Gastroesophageal sphincter (tissue), 4 donors: ENCODE results near the gene ERBIN. TPM values are rescaled to one million over a fixed set of nuclear protein-coding genes. Genes with fewer than 3 reads are reported as not detected.
"Not testable (repeated sequence)": the region's sequence is repeated elsewhere in the genome, so short reads cannot be mapped to it uniquely, and the experiment has no call there.

Experiments
- ATAC-seq: fragments of 150-250 bp; one replicate; pipeline ENCODE4 v1.9.1; 2016; ENCODE audit warnings: mild to moderate bottlenecking, moderate library complexity
- H3K27ac ChIP-seq, 4 donors: fragments of 200-600 bp; sonication (generic) in 3 of 4; 1 replicate in 3 of 4; 2 replicates in 1 of 4; pipeline ENCODE4 v1.5.1; 2016 to 2019
- H3K27me3 ChIP-seq: fragments of 200-600 bp; sonication (generic); one replicate; pipeline ENCODE4 v1.5.1; 2019
- H3K36me3 ChIP-seq, 2 donors: fragments of 200-600 bp; sonication (generic); one replicate each; pipeline ENCODE4 v1.5.1; 2019; ENCODE audit warnings: control low read depth in 1 of 2
- H3K4me1 ChIP-seq, 3 donors: fragments of 200-600 bp; sonication (generic); 1 replicate in 2 of 3; 2 replicates in 1 of 3; pipeline ENCODE4 v1.5.1; 2016 to 2019; ENCODE audit warnings: control low read depth in 2 of 3
- H3K4me3 ChIP-seq, 2 donors: fragments of 200-600 bp; sonication (generic); one replicate each; pipeline ENCODE4 v1.5.1; 2019; ENCODE audit warnings: mild to moderate bottlenecking in 1 of 2, moderate library complexity in 1 of 2
- H3K9me3 ChIP-seq, 3 donors: fragments of 200-600 bp; sonication (generic); one replicate each; pipeline ENCODE4 v1.5.1; 2017 to 2019; ENCODE audit warnings: control low read depth in 2 of 3
- CTCF ChIP-seq, 4 experiments: fragments of 200-600 bp in 2 of 4; fragments of 450-650 bp in 2 of 4; sonication (generic) in 1 of 4; IDR thresholded peaks; one replicate each; pipeline ENCODE4 v1.5.1; 2017 to 2019; ENCODE audit warnings: antibody characterized with exemption in 4 of 4, mild to moderate bottlenecking in 2 of 4, moderate library complexity in 2 of 4
- EP300 ChIP-seq: sonication (generic); formaldehyde crosslinking; IDR thresholded peaks from one replicate; pipeline ENCODE4 v1.6.1; 2017; ENCODE audit warnings: antibody characterized with exemption, mild to moderate bottlenecking
- POLR2A ChIP-seq, 2 donors: fragments of 450-650 bp; IDR thresholded peaks; one replicate each; pipeline ENCODE4 v1.6.1; 2017; ENCODE audit warnings: antibody characterized with exemption in 2 of 2, mild to moderate bottlenecking in 2 of 2, moderate library complexity in 1 of 2
- POLR2AphosphoS5 ChIP-seq: sonication (generic); formaldehyde crosslinking; IDR thresholded peaks from one replicate; pipeline ENCODE4 v1.6.1; 2017; ENCODE audit warnings: antibody characterized with exemption
- WGBS, 2 donors: methylation state at CpG; one replicate each; pipeline ENCODE4 v1.1.5; 2018; ENCODE audit warnings: low coverage in 1 of 2; 5-methylcytosine and 5-hydroxymethylcytosine counted together
- total RNA-seq, 4 donors: library from RNA; depleted of rRNA; stranded (reverse); fragments of >200 nt; gene quantifications; one replicate each; pipeline ENCODE4 v1.1.0, GENCODE V29; 2016

Gene ERBIN
- total RNA-seq, 4 donors from 2014 or later, result 54.4 to 71.6 (median 62.7) TPM

GRCh38 chr5:65954200-65954599 lies 27.8 kb downstream of the ERBIN start:
- Histone ChIP-seq H3K27ac (no peak overlapping the region), H3K9me3 (no peaks in the 10 kb centered on the region), H3K4me1 (peaks cover 0 to 49% (median 2%) of the 10 kb centered on the region in 3 donors), H3K36me3 (no peaks in the 10 kb centered on the region), H3K27me3 (no peaks in the 10 kb centered on the region), H3K4me3 (no peak overlapping the region)
- TF ChIP-seq CTCF (IDR thresholded peaks at IDR 0.05) (no peak), EP300 (no peak), POLR2A (IDR thresholded peaks at IDR 0.05) (no peak)
- 92 to 93% methylated on average over 3 of the region's 3 CpGs for WGBS, 2 donors
- no peak for ATAC-seq

GRCh38 chr5:65955746-65956145 lies 29.4 kb downstream of the ERBIN start:
- WGBS, 2 donors, result 78 to 83% methylated on average over 2 to 3 of the region's 3 CpGs
- no peak overlapping the region for H3K27ac ChIP-seq
- no peak for TF ChIP-seq POLR2AphosphoS5
- TF ChIP-seq EP300, result no peak
- TF ChIP-seq POLR2A (IDR thresholded peaks at IDR 0.05), result no peak
- TF ChIP-seq CTCF (IDR thresholded peaks at IDR 0.05), result no peak
- no peaks in the 10 kb centered on the region for H3K27me3 ChIP-seq
- H3K9me3 ChIP-seq, result no peaks in the 10 kb centered on the region
- no peak for ATAC-seq
- H3K36me3 ChIP-seq, result no peaks in the 10 kb centered on the region
- peaks cover 0 to 56% (median 2%) of the 10 kb centered on the region in 3 donors for H3K4me1 ChIP-seq
- H3K4me3 ChIP-seq, result no peak overlapping the region

- H3K4me1 ChIP-seq, result peaks cover 2 to 56% (median 9%) of the 10 kb centered on the region in 3 donors
- not testable (repeated sequence) for H3K4me3 ChIP-seq, H3K27me3 ChIP-seq, ATAC-seq, H3K27ac ChIP-seq, H3K9me3 ChIP-seq, H3K36me3 ChIP-seq
- WGBS, 2 donors, result no CpG with 5 or more reads among the region's 30 CpGs
Observed at GRCh38 chr5:65957703-65958102, 31.3 kb downstream of the ERBIN start.

- Histone ChIP-seq H3K36me3 (no peaks in the 10 kb centered on the region), H3K4me3 (no peak overlapping the region), H3K4me1 (peaks cover 0 to 53% (median 9%) of the 10 kb centered on the region in 3 donors), H3K27me3 (no peaks in the 10 kb centered on the region), H3K27ac (no peak overlapping the region), H3K9me3 (no peaks in the 10 kb centered on the region)
- no peak for ATAC-seq
- TF ChIP-seq CTCF (IDR thresholded peaks at IDR 0.05) (no peak), EP300 (no peak), POLR2A (IDR thresholded peaks at IDR 0.05) (no peak), POLR2AphosphoS5 (no peak)
Observed at GRCh38 chr5:65961633-65962032, 35.3 kb downstream of the ERBIN start.

GRCh38 chr5:65967288-65968066 lies 41.1 kb downstream of the ERBIN start:
- H3K27me3 ChIP-seq, result no peaks in the 10 kb centered on the region
- no peaks in the 10 kb centered on the region for H3K9me3 ChIP-seq
- TF ChIP-seq POLR2AphosphoS5, result no peak
- no peak for TF ChIP-seq POLR2A (IDR thresholded peaks at IDR 0.05)
- no peak for TF ChIP-seq CTCF (IDR thresholded peaks at IDR 0.05)
- no peak for TF ChIP-seq EP300
- H3K4me3 ChIP-seq, result no peak overlapping the region
- no peak overlapping the region for H3K27ac ChIP-seq
- WGBS, 2 donors, result 64 to 79% methylated on average over 7 of the region's 7 CpGs
- H3K36me3 ChIP-seq, result no peaks in the 10 kb centered on the region
- peaks cover 4 to 69% (median 14%) of the 10 kb centered on the region in 3 donors for H3K4me1 ChIP-seq
- ATAC-seq, result no peak
